ENCODE data around the gene PSMB11.

The PSMB11 gene

GRCh38 chr14:23077962-23078361, 36.0 kb downstream of the PSMB11 start:
- no peak overlapping the region for H3K4me3 ChIP-seq (ENCODE audit: low read length)
- no peak for DNase-seq (ENCODE audit: low read depth)
- no peak for TF ChIP-seq CTCF (IDR thresholded peaks at IDR 0.05; ENCODE audit: insufficient read depth, low read depth, low read length, missing control alignments)

DNA sequence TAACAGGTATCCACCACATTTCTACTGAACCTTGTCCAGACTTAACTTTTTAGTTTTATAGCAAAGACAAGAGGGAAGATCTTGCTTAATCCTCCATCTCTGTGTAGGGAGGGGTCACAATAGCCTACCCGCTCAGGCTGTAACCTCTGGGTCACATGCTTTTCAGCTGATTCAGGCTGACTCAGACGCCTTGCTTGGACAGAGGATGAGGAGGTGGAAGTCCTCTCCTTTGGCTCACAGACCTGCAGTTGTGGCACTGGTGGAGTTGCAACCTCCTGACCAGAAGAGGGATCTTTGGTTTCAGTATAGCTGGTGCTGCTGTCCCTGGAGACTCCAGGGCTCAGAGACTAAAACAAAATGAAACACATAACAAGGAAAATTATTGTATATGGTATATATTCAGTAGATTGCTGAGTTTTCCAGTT, 36.7 kb downstream of the PSMB11 start:
- no peak overlapping the region for H3K4me3 ChIP-seq (ENCODE audit: low read length)
- DNase-seq (ENCODE audit: low read depth): peak; percentile 85
- TF ChIP-seq CTCF (IDR thresholded peaks at IDR 0.05; ENCODE audit: insufficient read depth, low read depth, low read length, missing control alignments): peak; percentile 7

DNA sequence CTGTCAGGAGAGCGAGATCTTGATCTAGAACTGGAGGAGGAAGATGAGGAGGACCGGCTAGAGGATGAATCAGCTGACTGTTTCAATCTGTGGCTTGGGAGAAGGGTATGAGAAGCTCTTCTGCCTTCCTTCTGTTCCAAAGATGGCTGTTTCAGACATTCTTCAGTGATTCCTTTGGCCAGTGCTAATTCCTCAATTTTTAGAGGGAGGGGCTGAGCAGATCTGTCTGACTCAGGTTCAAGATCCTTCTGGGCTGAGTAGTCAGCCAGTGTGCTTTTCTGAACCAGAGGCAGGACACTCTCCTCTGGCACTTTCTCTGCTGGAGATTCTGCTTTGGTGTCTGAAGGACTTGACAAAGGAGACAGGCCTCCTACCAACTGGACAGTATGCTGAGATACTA, 37.7 kb downstream of the PSMB11 start:
- no peak for DNase-seq (ENCODE audit: low read depth)
- no peak for TF ChIP-seq CTCF (IDR thresholded peaks at IDR 0.05; ENCODE audit: insufficient read depth, low read depth, low read length, missing control alignments)
- no peak overlapping the region for H3K4me3 ChIP-seq (ENCODE audit: low read length)

DNA sequence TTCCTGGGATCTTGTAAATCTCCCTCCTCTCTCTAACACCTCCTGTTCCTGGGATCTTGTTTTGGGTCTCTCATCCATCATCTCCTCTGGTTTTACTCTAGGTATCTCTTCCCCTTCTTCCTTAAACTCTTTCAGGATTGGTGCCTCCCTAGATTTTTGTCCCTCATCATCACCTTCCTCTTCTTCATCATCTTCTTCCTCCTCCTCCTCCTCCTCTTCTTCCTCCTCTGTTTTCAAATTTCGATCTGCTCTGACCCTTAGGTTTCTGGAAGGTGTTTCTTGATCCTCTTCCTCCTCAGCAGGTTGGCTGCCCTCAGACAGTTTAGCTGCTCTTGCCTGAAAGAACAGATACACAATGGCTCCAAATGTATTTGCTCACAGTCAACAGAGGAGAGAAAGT, 38.5 kb downstream of the PSMB11 start:
- TF ChIP-seq CTCF (IDR thresholded peaks at IDR 0.05; ENCODE audit: insufficient read depth, low read depth, low read length, missing control alignments): no peak
- no peak overlapping the region for H3K4me3 ChIP-seq (ENCODE audit: low read length)
- no peak for DNase-seq (ENCODE audit: low read depth)

DNA sequence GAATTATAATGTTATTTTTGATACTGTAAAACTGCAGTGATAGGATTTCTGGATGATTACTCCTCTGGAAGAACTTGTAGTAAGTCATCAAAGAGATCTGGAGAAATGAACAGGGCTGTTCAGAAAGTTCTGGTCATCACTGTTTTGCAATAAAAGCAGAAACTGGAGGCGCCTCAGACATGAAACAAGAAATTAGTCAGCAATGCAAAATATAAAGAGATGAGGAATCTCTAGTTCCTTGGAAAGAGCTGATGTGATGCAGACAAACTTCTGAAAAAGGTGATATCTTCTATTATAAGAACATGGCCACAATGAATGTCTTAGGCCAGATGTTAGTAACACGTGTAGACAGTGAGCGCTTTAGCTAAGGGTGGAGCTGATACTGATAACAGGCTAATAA, 43.4 kb downstream of the PSMB11 start:
- TF ChIP-seq CTCF (IDR thresholded peaks at IDR 0.05; ENCODE audit: insufficient read depth, low read depth, low read length, missing control alignments): no peak
- no peak overlapping the region for H3K4me3 ChIP-seq (ENCODE audit: low read length)
- DNase-seq (ENCODE audit: low read depth): peak; percentile 54

DNA sequence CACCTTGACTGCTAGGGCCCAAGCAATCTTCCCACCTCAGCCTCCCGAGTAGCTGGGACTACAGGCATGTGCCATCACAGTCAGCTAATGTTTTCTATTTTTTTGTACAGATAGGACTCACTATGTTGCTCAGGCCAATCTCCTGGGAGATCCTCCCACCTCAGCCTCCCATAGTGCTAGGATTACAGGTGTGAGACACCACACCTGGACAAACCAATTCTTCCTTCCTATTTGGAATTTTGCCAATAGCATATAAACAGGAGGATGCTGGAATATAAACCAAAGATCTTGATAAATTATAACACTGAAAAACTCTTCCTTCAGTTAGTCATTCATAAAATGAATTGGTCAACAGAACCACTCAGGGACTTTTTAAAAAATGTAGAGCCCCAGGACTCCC, 44.6 kb downstream of the PSMB11 start:
- no peak overlapping the region for H3K4me3 ChIP-seq (ENCODE audit: low read length)
- no peak for DNase-seq (ENCODE audit: low read depth)
- TF ChIP-seq CTCF (IDR thresholded peaks at IDR 0.05; ENCODE audit: insufficient read depth, low read depth, low read length, missing control alignments): no peak

GRCh38 chr14:23089498-23090253, 47.7 kb downstream of the PSMB11 start:
- no peak overlapping the region for H3K4me3 ChIP-seq (ENCODE audit: low read length)
- TF ChIP-seq CTCF (IDR thresholded peaks at IDR 0.05; ENCODE audit: insufficient read depth, low read depth, low read length, missing control alignments): no peak
- DNase-seq (ENCODE audit: low read depth): peak; percentile 15

Data from epithelial cell of esophagus (primary cell).